Measurements from ENCODE around the gene KHDC4. TPM values are rescaled to one million over a fixed set of nuclear protein-coding genes. Genes with fewer than 3 reads are reported as not detected.
A peak's percentile ranks its signal among the peaks of the same experiment; 100 is the strongest.

The KHDC4 gene
- total and polyA plus RNA-seq, 9 of the 15 experiments (the other 6 are each of a cell fraction or from before 2014, with no cell fraction given), result 12.1 to 185 (median 65.6) TPM

- peak; percentile 32; the same call in 1 of the 2 replicates for TF ChIP-seq REST (IDR thresholded peaks at IDR 0.05; ENCODE audit: borderline replicate concordance)
- TF ChIP-seq REST (CRISPR knock-in tag; IDR thresholded peaks at IDR 0.05; ENCODE audit: low read depth), result no peak
- TF ChIP-seq MAFF (IDR thresholded peaks at IDR 0.05; ENCODE audit: low read length), result no peak
- TF ChIP-seq ZNF398 (CRISPR knock-in tag; IDR thresholded peaks at IDR 0.05), result no peak
- TF ChIP-seq ZNF518B (CRISPR knock-in tag; IDR thresholded peaks at IDR 0.05), result no peak
- peak; percentile 72 for TF ChIP-seq USF2 (CRISPR knock-in tag; IDR thresholded peaks at IDR 0.05)
- no peak for TF ChIP-seq ZNF444 (CRISPR knock-in tag; IDR thresholded peaks at IDR 0.05)
- no peak for TF ChIP-seq PTRF (tag; IDR thresholded peaks at IDR 0.05)
- no peak for TF ChIP-seq HMGN3 (IDR thresholded peaks at IDR 0.05; ENCODE audit: borderline replicate concordance, extremely low read depth, insufficient read length, low read depth, low read length)
These were observed 40.6 kb downstream of the KHDC4 start (continued) for GRCh38 chr1:155893389-155894142.

All from K562 (cell line).